GM21529 (cell line): ENCODE measurements around the gene CPEB1.
"Not testable (repeated sequence)": the region's sequence is repeated elsewhere in the genome, so short reads cannot be mapped to it uniquely, and the experiment has no call there.

Source experiments
- ATAC-seq: cut with Tn5 transposase; IDR thresholded peaks from one replicate; pipeline ENCODE4 v1.9.1; 2021; ENCODE audit not compliant: unreplicated experiment

The CPEB1 gene

DNA sequence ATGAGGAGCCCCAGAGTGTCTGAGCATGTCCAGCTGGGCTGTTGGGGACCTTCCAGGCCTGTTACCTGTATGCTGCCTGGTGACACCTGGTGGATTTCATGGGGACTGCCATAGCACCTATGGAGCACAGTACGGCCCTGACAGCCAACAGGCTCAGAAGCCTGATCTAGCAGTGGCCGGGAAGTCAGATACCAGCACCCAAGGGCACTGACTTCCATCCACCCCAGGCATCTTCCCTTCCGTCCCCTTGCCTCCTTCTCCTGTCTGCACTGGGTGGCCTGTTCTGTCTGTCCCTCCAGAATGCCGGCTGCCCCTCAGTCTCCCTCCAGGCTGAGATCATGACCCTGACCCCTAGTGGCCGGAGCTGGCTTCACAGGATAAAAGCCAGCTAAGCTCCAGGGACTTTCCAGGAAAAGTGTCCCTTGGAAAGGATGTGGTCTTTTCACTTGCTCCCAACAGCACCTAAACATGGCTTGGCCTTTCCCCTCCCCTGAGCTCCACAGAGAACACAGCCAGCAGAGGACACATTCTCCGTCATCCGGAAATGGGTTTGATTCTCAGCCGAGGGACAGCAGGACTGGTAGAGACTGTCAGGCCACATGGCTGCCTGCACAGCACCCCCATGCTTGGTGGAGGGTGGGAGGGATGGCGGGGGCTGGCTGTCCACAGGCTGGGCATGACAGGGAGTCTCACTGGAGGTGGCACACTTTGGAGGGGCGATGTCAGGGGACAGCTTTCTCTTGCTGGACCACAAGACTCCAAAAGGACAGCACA lies 116.4 kb downstream of the CPEB1 start:
- ATAC-seq: peak; percentile 84

DNA sequence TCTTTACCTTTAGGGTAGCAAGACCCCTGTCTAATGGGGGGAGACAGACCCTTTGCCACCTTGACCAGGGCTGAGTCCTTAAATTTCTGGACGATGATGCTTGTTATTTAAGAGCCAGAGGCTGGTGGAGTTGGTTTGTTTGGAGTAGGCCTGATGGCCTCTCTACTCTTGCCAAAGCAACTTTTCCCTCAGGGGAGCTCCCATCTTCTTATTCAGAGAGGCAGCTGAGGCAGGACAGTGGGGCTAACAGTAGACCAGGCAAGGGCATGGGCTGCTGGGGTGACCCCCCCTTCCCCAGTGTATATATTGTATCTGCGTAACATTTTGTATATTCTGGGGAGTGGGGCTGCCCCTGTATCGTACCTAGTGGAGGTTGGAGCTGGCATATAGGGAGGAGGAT lies 117.2 kb downstream of the CPEB1 start:
- ATAC-seq: no peak

DNA sequence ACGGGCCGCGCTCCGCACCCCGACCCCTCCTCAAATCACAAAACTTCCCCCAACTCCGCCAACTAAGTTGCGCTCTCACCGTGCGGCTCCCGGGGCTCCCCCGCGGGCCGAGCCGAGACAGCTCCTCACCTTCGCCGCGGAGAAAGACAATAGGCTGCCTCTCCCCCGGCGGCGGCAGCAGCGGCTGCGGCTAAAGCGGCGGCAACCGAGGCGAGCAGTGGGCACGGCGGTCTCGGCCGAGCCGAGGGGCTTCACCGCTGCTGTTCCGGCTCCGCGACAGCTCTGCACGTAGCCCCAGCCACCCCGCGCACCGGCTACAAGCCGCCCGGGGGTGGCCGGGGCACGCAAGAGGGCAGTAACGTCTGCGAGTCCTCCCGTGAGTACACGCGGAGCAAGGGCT lies 133.6 kb downstream of the CPEB1 start:
- ATAC-seq: not testable (repeated sequence)

DNA sequence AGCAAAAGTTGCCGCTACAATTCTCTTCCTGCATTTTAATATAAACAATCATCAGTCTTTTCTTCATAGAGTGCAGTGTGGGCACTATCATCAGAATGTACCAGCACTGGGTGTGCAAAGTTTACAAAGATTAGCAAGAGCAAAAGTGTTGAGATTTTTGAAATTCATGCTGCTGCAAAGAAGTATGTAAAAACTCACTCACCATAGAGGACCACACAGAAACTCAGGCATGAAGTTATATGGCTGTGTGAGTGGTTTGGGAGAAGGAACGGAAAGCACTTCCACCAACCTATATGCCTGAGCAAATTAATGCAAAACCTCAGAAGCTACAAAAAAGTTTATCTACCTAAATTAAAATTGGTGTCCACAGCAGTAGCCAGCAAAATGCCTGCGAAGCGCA lies 139.5 kb downstream of the CPEB1 start:
- ATAC-seq: not testable (repeated sequence)

DNA sequence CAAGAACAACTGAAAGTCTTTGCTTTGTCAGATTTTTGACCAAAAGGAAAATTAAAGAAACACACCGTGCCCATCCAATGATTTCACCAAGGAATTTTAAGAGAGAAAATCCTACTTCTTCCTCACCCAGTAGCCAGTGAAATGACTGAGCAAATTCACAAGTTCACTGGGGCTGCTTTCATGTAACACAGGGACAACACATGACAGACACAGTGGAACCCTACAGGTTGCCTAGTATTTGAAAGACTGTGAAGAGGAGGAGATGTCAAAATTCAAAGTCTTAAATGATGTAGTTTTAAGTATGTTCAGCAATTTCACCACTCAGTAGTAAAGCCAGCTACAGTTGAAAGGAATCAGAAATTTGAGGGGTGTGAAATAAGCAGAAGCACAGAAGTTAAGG lies 140.1 kb downstream of the CPEB1 start:
- not testable (repeated sequence) for ATAC-seq

DNA sequence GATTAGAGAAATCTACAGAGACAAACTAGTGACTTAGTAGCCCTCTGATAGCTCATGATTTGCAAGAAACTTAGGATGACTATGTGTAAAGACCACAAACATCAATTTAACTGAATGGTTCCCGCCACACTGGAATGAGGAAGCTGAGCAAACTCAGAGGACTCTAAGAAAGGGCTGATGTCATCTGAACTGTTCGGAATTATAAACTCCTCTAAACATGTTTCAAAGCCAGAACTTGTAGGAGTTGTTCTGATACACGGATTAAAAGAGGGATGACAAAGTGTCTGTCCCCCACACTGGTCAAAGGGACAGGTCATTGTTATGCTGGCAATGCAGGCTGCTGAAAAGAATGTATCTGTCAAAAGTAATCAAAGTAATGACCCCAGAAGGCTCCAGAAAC lies 141.3 kb downstream of the CPEB1 start:
- ATAC-seq: not testable (repeated sequence)

DNA sequence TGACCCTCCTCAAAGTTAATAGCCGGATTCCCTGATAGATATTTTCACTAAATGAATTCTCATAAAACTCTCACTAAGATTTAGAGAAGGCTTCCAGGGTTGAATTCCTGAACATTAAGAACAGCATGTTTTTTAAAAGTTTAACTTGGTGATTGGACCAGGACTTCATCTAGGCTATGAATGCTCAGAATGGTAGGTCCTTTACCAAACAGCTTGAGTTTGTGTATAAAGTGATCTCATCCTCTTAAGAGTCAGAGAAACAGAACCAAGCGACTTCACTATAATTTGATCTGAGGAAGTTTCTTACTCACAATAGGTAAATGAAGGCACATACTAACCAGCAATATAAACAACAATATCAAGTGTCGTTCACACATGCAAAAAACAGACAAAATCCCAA lies 143.1 kb downstream of the CPEB1 start:
- not testable (repeated sequence) for ATAC-seq

DNA sequence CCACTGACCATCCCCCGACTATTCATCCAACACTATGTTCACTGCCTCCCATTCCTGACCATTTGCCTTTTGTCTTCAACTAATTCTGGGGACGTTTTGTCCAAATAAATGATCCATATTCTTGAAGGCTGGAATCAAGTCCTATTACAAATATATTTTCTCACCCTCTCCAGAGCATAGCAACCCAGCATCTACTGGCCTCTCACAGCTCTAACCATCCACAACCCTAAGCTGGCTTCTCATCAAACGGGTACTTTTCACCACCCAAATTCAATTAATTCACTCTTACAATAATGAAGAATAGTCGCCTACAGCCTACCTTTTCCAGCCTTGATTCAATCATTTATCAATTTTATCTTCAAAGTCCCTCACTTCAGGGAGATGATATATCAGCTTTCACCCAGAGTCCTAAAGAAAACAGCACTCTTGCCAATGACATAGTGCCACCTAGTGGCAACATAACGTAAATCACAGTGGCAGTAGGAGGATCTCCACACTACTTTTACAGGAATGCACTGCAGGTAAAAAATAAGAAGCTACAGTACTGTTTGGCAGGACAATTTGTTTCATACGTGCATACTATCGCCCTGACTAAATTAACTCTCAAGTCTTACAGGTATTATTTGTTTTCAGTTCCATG lies 144.3 kb downstream of the CPEB1 start:
- peak; percentile 73 for ATAC-seq

DNA sequence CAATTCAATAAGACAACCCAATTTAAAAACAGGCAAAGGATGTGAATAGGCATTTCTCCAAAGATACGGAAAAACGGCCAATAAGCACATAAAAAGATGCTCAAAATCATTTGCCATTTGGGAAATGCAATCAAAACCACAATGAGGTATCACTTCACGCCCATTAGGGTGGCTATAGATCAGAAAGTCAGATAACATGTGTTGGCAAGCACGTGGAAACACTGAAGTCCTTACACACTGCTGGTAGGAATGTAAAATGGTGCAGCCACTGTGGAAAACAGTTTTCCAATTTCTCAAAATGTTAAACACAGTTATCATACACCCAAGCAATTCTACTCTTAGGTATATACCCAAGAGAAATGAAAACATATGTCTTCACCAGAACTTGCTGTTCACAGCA lies 146.4 kb downstream of the CPEB1 start:
- ATAC-seq: not testable (repeated sequence)

DNA sequence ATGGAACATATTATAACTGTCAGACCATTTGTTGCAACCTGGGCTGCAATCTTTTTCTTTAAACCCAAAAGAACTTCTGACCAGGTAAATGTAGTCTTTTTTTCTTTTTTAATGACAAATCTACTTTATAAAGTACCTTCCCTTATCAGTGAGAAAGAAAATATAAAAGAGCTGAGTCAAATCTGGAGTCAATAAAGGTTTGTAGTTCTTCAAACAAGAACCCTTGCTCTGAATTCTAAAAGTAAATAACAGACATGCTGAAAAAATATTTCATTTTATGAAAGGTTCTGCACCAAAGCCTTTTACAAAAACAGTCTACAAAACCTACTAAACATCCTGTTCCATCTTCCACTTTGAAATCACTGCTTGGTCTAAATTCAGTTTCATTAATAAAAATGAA lies 149.2 kb downstream of the CPEB1 start:
- ATAC-seq: not testable (repeated sequence)
